Left ventricle myocardium inferior (tissue), 1 donor: ENCODE data around the gene GOLGA1. TPM values are rescaled to one million over a fixed set of nuclear protein-coding genes. Genes with fewer than 3 reads are reported as not detected.
A peak's percentile ranks its signal among the peaks of the same experiment; 100 is the strongest.

Experiments used
- DNase-seq: peaks from one replicate; pipeline ENCODE4 v3.0.0-alpha.2; 2020
- H3K27ac ChIP-seq: fragments of 200-600 bp; replicated peaks from 2 replicates; pipeline ENCODE4 v1.8.0; 2021
- H3K27me3 ChIP-seq: fragments of 200-600 bp; 2 replicates; pipeline ENCODE4 v1.8.0; 2021; ENCODE audit warnings: low read depth
- H3K36me3 ChIP-seq: fragments of 200-600 bp; 2 replicates; pipeline ENCODE4 v1.8.0; 2021
- H3K4me1 ChIP-seq: fragments of 200-600 bp; 2 replicates; pipeline ENCODE4 v1.8.0; 2021
- H3K4me3 ChIP-seq: fragments of 200-600 bp; 2 replicates; pipeline ENCODE4 v1.8.0; 2021; ENCODE audit warnings: mild to moderate bottlenecking, moderate library complexity
- H3K9me3 ChIP-seq: fragments of 200-600 bp; replicated peaks from 2 replicates; pipeline ENCODE4 v1.8.0; 2021
- intact Hi-C: fragments of 100-400 bp; cut with micrococcal nuclease; formaldehyde crosslinking; loops from one replicate; pipeline ENCODE4 v1.11.0; 2022
- total RNA-seq: library from RNA; stranded (reverse); fragmentation: NEBNext Ultra II Directional; extraction: Animal tissue kit (Norgen Biotek cat#: 25700); gene quantifications from one replicate; pipeline ENCODE4 v1.2.1, GENCODE V29; 2021
- TF ChIP-seq, protein P1 (sequence below): fragments of 200-600 bp; IDR thresholded peaks from 2 replicates; pipeline ENCODE4 v1.8.0; 2021; ENCODE audit warnings: antibody characterized with exemption, mild to moderate bottlenecking, borderline replicate concordance
- donor health status: DM: no; HTN: yes; CAD: no; lungs with severe emphysema.

GOLGA1 gene
- total RNA-seq, 1 donor from 2014 or later = 17.9 TPM

DNA sequence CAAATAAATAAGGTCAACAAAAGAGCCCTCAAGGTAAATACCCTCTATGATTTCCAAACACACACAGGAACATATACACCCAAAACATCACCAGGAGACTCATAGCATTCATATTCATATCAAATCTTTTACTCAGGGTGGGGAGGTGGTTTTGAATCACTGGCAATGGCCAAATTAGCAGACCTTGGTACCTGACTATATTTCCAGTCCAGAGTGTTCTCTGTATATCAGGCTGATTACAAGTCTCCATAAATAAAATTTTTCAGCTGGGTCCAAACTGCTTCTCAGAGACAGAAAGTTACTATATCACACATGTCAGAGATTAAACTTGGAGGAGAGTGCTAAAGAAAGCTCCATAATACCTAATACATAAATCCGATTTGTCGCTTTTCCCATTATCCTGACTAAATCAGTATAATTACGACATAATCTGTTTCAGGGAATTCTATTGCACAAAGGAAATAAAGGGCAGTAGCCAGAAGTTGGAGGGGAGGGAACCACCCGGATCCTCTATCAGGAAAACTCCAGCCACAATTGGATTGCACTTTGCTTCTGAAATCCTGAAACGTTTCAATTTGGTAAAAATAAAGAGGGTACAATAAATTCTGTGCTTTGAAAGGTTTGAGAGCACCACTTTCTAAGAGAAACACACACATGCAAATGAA, 7.0 kb upstream of the GOLGA1 start:
- intact Hi-C loops = no loop called here
- DNase-seq = no peak

DNA sequence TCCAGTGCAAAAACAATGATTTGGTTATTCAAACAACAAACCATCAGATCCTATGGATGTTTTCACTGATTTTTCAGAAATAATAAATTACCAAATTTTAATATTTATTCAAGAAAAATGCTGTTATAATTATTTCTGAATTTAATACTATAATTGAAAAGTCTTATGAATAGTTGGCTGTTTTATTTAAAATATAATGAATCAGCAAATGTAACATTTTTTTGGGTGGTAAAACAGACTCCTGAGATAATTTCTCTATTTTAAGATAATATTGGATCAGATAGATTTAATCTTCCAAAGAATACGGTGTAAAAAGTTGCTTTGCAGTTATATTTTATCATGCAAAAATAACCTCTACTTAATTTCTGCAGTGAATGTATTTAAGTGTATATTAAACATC, 5.3 kb upstream of the GOLGA1 start:
- intact Hi-C loops = no loop called here
- no peaks in the 10 kb centered on the region for H3K27me3 ChIP-seq
- H3K9me3 ChIP-seq = no peaks in the 10 kb centered on the region
- DNase-seq = no peak
- peaks cover 16% of the 10 kb centered on the region for H3K4me1 ChIP-seq
- TF ChIP-seq, protein P1, sequence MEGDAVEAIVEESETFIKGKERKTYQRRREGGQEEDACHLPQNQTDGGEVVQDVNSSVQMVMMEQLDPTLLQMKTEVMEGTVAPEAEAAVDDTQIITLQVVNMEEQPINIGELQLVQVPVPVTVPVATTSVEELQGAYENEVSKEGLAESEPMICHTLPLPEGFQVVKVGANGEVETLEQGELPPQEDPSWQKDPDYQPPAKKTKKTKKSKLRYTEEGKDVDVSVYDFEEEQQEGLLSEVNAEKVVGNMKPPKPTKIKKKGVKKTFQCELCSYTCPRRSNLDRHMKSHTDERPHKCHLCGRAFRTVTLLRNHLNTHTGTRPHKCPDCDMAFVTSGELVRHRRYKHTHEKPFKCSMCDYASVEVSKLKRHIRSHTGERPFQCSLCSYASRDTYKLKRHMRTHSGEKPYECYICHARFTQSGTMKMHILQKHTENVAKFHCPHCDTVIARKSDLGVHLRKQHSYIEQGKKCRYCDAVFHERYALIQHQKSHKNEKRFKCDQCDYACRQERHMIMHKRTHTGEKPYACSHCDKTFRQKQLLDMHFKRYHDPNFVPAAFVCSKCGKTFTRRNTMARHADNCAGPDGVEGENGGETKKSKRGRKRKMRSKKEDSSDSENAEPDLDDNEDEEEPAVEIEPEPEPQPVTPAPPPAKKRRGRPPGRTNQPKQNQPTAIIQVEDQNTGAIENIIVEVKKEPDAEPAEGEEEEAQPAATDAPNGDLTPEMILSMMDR = no peak
- H3K4me3 ChIP-seq = no peak overlapping the region
- no peaks in the 10 kb centered on the region for H3K36me3 ChIP-seq
- no peak overlapping the region for H3K27ac ChIP-seq

More for the DNA sequence above, 7.0 kb upstream of the GOLGA1 start:
- TF ChIP-seq, protein P1 = no peak
- no peak overlapping the region for H3K27ac ChIP-seq
- H3K4me1 ChIP-seq = no peaks in the 10 kb centered on the region
- H3K36me3 ChIP-seq = no peaks in the 10 kb centered on the region
- no peak overlapping the region for H3K4me3 ChIP-seq
- H3K27me3 ChIP-seq = no peaks in the 10 kb centered on the region
- H3K9me3 ChIP-seq = no peaks in the 10 kb centered on the region

DNA sequence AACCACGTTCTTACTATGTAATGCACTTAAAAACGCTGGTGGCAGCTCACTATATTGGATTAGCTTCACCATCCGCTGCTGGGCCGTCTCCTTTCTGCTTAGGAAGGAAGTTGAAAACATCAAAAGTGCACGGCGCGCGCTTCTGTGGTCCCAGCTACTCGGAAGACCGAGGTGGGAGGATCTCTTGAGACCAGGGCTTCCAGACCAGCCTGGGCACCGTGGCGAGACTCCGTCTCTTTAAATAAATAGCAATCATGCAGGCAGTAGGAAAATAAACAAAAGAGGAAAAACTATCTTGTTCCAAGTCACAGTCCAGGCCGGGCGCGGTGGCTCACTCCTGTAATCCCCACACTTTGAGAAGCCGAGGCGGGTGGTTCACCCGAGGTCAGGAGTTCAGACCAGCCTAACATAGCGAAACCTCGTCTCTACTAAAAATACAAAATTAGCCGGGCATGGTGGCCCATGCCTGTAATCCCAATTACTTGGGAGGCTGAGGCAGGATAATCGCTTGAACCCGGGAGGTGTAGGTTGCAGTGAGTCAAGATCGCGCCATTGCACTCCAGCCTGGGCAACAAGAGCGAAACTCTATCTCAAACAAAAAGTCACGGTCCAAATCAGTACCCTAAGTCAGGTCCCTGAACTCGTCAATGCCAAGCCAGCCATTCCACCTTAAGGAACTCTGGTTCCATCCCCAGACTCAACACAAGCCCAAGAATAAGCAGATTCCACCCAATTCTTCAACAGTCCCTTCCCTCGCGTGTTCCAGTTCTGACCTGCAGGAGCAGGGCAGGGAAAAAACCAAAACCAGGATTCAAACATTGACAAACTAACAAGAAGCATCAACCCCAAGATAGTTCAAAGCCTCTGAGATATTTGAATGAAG, 1.0 kb upstream of the GOLGA1 start:
- Histone ChIP-seq H3K36me3 (peaks cover 16% of the 10 kb centered on the region), H3K4me3 (peak overlapping the region; percentile 87), H3K27ac (peak overlapping the region; percentile 98), H3K27me3 (no peaks in the 10 kb centered on the region), H3K9me3 (no peaks in the 10 kb centered on the region), H3K4me1 (peaks cover 36% of the 10 kb centered on the region)
- peak; percentile 47 for DNase-seq
- TF ChIP-seq, protein P1 = no peak
- intact Hi-C loops = no loop called here

GRCh38 chr9:124940521-124940893, 376 bp downstream of the GOLGA1 start:
- no peak for DNase-seq
- H3K27me3 ChIP-seq = no peaks in the 10 kb centered on the region
- TF ChIP-seq, protein P1 = no peak
- peaks cover 29% of the 10 kb centered on the region for H3K36me3 ChIP-seq
- no peaks in the 10 kb centered on the region for H3K9me3 ChIP-seq
- peaks cover 36% of the 10 kb centered on the region for H3K4me1 ChIP-seq
- peak overlapping the region; percentile 87 for H3K4me3 ChIP-seq
- intact Hi-C loops = no loop called here
- H3K27ac ChIP-seq = peak overlapping the region; percentile 98

DNA sequence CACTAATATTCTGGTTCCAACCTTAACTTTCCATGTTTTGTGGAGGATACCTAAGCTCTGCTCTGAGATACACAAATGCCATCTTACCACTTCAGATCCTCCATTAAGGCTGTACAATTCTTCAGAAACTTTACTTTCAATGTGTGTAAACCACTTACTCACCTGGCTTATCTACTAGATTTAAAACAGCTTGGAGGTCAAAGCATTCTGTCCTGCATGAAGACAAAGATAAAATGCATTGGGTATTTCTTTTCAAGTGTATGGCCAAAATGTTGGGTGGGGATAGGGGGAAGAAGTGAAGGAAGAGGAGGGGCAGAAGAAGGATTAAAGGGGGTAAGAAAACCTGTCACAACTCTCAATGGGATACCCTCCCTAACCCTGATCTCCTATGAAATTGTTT, 939 bp downstream of the GOLGA1 start:
- intact Hi-C loops = no loop called here
- TF ChIP-seq, protein P1 = no peak
- Histone ChIP-seq H3K4me1 (peaks cover 36% of the 10 kb centered on the region), H3K9me3 (no peaks in the 10 kb centered on the region), H3K27ac (peak overlapping the region; percentile 98), H3K27me3 (no peaks in the 10 kb centered on the region), H3K4me3 (peak overlapping the region; percentile 87), H3K36me3 (peaks cover 35% of the 10 kb centered on the region)
- DNase-seq = no peak
